HG03439 (cell line): Measurements from ENCODE around the gene PDSS2.
"Not testable (repeated sequence)": the region's sequence is repeated elsewhere in the genome, so short reads cannot be mapped to it uniquely, and the experiment has no call there.

Experiments used
- ATAC-seq: cut with Tn5 transposase; IDR thresholded peaks from one replicate; pipeline ENCODE4 v1.9.1; 2021; ENCODE audit warnings: mild to moderate bottlenecking, moderate library complexity; ENCODE audit not compliant: unreplicated experiment

Gene PDSS2

GRCh38 chr6:107369493-107369892 is 89.9 kb downstream of the PDSS2 start:
- ATAC-seq, result no peak

DNA sequence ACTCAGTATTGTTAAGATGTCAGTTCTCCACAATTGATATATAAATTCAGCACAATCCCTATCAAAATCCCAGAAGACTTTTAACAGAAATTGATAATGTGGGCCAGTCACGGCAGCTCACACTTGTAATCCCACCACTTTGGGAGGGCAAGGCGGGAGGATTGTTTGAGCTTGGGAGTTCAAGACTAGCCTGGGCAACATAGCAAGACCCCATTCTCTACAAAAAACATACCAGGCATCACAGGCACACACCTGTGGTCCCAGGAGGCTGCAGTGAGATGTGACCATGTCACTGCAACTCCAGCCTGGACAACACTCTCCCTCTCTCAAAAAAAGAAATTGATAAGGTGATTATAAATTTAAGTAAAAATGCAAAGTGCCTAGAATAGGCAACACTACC is 90.9 kb downstream of the PDSS2 start:
- no peak for ATAC-seq

GRCh38 chr6:107364173-107364572 is 95.2 kb downstream of the PDSS2 start:
- ATAC-seq, result not testable (repeated sequence)

DNA sequence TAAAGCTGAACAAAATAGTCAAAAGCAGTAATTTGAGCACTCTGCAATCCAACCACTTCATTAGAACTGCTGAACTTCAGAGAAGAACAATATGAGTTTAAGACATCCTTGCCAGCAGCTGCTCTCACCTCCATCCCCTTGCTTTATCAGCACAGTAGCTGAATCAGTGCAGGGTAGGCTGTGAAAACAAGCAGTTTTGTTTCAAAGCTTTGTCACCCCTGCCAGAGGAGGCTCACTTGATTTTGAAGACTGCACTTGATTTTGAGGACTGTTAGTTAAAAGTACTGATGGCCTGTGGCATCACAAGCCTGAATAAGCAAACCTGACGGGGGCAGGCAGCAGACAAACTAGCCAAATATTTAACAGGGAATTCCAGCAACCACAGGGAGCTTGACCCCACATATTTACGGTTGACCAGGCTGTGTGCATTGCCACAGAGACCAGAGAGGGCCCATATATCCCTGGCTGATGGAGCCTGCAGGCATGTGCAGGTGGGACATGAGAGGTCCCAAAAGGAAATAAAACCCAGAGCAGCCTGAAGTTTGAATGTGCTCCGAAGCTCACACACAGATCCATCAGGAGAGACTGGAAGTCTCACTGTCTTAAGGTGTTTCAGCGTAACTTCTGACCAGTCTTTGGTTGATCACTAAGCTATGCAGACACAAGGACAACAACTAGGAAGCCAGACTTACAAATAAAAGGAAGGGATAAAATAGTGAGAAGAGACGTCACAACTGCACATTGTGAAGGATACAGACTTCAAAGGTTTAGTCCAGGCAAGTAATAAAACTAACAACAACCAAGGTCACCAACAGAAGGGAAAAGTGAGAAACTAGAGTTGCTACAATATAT is 97.4 kb downstream of the PDSS2 start:
- no peak for ATAC-seq

DNA sequence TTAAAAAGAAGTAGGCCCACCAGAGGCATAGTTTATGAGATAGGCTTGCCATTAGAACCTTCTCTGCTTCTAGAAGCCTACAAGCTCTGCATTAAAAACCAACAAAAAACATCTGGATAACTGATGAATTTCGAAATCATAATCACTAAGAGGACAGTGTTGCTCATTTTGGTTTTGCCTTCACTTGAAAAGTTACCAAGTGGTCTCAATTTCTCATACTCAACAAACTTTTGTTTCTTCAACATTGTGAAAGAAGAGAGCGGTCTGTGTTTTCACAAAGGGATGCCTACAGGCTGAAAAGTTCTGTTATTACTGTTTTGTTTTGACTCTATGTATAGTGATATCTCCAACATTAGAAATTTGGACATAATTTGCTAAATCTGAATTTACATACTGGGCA is 98.9 kb downstream of the PDSS2 start:
- no peak for ATAC-seq

DNA sequence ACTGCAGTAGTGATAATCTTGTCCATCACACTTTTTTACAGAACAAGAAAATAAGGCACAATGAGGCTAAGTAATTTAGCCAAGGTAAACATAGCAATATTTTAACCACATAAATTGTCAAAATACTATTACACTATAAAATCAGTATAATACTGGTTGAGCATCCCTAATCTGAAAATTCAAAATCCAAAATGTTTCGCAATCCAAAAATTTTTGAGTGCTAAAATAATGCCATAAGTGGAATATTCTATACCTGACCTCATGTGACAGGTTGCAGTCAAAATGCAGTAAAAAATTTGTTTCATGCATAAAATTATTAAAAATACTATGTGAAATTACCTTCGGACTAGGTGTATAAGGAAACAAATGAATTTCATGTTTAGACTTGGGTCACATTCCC is 101.5 kb downstream of the PDSS2 start:
- no peak for ATAC-seq

GRCh38 chr6:107357031-107357430 is 102.3 kb downstream of the PDSS2 start:
- no peak for ATAC-seq

GRCh38 chr6:107355659-107356058 is 103.7 kb downstream of the PDSS2 start:
- no peak for ATAC-seq

- no peak for ATAC-seq
Observed at GRCh38 chr6:107354451-107354850, 104.9 kb downstream of the PDSS2 start.

DNA sequence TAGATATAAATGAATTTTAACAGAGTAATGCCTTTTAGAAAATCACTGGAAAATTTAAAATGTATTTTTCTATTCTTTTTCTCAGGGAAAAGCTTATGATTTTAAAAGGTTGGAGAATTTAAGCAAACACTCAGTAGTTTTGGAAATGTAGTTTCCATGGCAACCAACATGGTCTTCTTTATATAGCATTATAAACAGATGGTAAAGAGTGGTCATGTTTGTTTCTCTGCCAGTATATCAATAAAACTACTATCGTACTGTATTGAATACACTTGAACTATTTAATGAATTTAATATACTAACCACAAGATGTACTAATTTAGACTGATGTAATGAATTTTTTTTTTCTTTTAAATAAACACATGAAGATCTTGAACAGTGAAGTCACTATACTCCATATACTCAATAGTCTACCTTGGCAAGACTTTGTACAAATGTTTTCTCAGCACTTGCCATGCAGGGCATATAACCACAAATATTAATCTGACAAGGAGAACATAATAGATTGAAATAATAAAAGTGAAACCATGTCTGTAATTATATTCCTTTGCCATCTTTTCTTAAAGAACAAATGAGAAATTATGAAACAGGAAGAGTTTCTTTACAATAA is 105.5 kb downstream of the PDSS2 start:
- ATAC-seq, result no peak

GRCh38 chr6:107348224-107348623 is 111.1 kb downstream of the PDSS2 start:
- no peak for ATAC-seq

DNA sequence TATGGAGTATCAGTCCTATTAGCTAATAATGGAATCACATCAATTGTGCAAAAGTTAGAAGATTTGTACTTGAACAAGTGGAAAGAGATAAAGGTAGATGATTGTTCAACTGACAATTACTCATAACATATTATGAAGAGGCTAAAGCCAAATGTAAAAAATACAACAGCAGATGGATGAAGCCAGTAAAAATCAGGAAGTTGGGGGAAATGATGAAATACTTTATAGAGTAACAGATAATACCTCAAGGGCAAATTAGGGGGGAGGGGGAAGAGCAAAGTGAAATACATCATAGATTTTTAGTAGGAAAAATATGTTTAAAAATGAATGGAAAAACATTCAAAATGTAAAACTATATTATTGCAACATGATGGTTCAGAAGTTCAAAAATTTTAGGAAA is 114.0 kb downstream of the PDSS2 start:
- ATAC-seq, result no peak

DNA sequence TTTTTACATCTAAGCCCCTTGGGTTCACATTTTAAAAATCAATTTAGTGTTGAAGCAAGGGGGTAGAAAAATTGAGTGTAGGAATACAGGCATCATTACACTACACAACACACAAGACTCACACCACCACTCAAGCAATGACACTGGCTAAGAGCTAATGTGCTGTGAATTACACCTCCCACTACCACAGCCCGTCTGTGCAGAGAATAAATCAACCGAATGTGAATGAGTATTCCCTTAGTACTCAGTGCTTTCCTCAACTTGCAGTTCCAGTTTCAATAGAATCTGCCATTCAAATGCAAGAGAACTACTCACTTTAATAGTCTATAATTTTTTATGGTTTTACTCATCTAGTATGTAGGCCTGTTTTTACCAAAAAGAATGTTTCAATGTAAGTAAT is 114.4 kb downstream of the PDSS2 start:
- no peak for ATAC-seq

DNA sequence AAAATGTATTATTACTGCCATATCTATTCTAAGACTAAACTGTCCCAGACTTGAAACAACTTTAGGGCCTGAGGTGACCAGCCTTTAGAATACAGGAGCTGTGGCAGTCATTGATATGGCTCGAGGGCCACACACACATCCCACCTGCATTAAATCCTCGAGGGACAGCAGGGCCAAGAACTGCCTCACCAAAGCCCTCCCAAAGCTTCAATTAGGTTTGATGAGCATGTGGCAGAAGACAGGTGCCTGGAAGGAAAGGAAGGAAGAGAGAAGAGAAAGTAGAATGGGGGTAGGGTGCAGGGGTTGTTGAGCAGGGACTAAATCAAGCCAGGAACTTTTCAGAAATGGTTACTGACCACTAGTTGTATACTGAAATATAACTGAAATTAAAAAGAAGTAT is 115.0 kb downstream of the PDSS2 start:
- ATAC-seq, result no peak

DNA sequence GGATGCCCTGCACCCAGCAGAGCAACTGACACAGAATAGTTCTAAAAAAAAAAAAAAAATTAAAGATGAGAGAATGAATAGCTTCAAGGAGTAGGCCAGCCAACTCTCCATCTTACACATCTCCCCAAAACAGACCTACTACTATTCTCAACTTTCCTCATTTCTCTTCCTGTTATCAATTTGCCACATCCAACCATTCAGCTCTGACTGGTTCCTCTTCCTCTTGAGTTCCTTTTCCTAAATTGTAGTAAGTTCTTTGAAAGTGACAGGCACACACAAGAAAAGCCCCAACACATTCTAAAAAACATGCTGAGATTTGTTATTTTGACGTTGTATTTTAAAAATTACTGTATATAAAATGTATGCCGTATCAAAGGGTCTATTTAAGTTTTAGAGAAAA is 117.2 kb downstream of the PDSS2 start:
- ATAC-seq, result no peak

- ATAC-seq, result no peak
Observed at GRCh38 chr6:107340881-107341280, 118.5 kb downstream of the PDSS2 start.

DNA sequence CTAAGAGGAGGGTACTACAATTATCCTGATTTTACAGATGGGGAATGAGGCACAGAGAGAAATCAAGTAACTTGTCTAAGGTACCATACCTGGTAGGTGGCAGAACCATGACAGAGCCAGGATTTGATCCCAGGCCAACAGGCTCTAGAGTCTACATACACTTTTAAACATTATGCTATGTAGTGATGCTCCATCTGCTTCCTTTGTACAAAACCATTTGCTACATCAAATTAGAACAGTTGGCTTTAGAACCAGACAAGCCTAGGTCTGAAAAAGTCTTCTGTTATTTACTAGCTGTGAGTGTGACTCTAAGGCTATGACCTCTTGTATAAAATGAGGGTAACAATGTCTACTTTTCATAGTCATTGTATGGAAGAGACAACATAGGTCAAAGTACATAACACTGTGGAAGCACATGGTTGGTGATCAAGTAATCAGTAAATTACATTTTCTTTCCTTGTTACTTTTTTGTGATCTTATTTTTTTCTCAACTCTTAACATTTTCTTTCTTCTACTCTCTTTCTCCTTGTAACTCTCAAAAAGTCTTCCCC is 122.1 kb downstream of the PDSS2 start:
- no peak for ATAC-seq

- ATAC-seq, result no peak
Observed at GRCh38 chr6:107334026-107334425, 125.3 kb downstream of the PDSS2 start.

GRCh38 chr6:107333491-107333890 is 125.9 kb downstream of the PDSS2 start:
- ATAC-seq, result no peak

DNA sequence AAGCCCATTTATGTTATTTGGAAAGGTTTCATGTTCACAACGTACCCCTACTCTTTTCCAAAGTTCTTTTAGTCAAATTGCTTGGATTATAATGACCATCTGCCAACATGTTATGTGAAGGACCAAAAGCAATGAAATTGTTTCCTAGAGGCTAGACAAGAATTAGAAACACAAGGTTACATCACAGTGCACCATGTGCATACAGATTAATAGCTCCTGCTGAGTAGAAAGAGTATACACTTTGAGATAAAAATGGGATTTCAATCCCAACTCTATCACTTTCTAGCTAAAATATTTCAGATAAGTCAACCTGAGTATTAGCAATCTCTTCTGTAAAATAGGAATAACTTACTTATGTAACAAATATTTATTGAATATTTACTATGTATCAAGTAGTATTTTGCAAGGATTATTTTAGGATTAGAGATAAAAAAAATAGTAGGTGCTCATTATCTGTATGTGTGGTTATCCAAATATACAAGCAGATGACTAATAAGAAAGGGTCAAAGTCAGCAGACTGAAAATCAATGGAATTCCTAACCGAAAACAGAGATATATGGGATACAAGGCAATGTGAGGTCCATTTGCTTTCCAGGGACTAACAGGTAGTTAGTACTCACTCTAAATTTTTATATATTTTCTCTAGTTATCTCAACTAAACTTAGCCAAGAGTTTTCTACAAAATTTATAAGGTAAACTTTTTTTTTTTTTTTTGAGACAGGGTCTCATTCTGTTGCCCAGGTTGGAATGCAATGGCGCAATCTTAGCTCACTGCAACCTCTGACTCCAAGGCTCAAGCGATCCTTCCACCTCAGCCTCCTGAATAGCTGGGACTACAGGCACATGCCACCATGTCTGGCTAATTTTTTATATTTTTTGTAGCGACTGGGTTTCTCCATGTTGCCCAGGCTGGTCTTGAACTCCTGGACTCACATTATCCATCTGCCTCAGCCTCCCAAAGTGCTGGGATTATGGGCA is 127.7 kb downstream of the PDSS2 start:
- ATAC-seq, result no peak

DNA sequence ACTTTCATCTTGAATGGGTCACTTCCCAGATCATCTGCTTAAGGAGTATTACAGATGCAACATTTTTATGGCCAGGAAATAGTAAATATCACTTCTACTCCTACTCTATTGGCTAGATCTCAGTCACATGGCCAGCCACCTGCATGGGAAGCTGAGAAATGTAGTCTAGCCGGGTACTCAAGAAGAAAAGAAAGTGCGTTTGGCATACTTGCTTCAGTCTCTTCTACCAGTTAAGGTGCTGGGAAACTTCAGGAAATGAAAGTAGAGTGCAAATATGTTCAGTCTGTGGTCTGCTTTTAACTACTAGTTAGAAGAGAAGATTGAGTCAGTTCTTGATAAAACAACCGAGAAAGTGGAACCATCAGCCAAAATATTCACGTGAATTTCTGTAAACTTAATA is 129.2 kb downstream of the PDSS2 start:
- ATAC-seq, result peak; percentile 95
